Stimulated activated naive CD4-positive, alpha-beta T cell treated with Interleukin-2 at 50 U/mL for 16 hours (primary cell): ENCODE data around the gene RSAD2.
"Not testable (repeated sequence)": the region's sequence is repeated elsewhere in the genome, so short reads cannot be mapped to it uniquely, and the experiment has no call there.

Source experiments
- DNase-seq: peaks from one replicate; lab custom pipeline; 2025; lab: John Stamatoyannopoulos, UW

RSAD2 gene

GRCh38 chr2:6926071-6926732 is 48.6 kb downstream of the RSAD2 start:
- no peak for DNase-seq

DNA sequence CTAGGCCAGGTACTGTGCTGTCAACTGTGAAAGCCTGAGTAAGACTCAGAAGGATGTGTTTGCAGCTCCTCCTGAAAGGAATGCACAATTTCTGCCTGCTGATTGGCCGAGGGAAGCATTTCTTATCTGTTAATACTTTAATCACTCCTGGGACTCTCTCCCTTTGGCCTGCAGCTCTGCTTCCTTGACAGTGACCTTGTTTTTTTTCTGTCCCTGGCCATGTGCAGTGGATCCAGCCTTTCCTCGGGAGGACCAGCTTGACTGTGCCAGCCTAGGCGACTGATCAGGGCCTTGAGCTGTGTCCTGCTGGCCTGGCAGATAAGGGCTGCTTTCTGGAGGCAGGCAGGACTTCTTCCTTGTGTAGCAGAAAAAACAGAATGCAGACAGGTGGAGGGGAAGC is 49.6 kb downstream of the RSAD2 start:
- DNase-seq = no peak

DNA sequence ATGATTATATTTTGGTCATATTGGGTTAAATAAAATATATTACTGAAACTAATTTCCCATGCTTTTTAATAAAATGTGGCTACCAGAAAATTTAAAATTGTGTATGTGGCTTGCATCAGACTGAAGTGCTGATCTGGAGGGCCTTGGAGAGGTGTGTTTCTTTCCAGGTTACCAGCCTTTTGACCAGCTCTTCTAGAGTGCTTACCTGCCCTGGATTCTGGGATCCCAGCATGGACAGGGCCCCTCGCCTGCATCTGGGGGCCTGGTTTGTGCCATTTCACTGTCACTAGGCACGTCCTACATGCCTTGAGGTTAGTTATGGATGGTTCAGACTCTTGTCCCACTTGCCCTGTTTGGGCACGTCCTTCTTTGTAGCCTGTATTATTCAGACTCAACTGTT is 50.2 kb downstream of the RSAD2 start:
- DNase-seq = no peak

DNA sequence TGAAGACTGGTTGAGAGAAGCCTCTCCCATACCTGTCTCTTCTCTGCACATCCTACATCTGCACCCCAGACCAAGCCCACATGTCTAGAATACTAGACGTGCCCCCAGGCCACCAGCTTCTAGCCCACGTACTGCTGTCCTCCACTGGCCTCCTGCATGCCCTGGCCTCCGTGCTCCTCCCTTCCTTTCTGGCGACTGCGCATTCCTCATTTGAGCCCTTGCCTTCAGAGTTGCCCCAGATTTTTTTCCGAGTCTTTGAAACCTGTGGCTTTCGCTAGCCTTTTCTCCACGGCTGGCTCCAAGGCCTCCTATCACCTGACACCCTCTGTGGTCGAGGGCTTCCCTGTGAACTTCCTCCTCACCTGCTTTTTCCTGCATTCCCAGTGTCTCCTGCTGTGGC is 50.9 kb downstream of the RSAD2 start:
- DNase-seq = no peak

GRCh38 chr2:6929196-6929819 is 51.7 kb downstream of the RSAD2 start:
- DNase-seq = no peak

- DNase-seq = no peak
These were observed 53.5 kb downstream of the RSAD2 start for GRCh38 chr2:6930923-6931647.

- DNase-seq = no peak
These were observed 54.2 kb downstream of the RSAD2 start for GRCh38 chr2:6931753-6932152.

DNA sequence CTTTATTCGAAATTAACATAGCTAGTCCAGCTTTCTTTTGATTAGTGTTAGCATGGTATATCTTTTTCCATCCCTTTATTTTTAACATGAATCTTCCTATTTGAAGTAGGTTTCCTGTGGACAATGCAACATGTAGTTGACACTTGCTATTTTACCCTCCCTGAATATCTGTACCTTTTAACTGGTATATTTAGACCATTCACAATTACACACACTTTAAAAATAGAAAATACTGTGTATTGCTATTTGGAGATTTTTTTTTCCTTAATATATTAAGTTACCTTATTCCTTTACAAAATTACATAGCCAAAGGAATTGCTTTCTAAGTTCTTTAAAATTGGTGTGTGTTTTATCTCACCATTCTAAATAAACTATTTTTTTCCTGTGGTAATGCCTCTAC is 54.6 kb downstream of the RSAD2 start:
- DNase-seq = no peak

DNA sequence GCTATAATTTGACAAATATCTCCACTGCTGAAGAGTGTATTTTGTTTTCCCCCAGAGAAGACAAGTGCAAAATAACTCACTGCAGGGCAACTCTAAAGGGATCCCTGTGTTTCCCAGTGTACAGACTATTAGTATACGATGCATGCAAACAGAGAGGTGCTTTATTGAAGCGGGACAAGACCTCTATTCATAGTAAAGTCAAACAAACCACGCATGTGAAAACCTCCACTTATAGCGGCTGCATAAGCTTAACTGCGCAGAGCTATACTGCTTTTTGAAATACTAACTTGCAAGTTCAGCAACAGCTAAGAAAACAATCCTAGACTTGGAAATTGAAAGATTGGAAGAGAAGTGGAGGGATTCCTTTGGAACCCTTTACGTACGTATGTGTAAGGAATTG is 55.3 kb downstream of the RSAD2 start:
- DNase-seq = no peak

- DNase-seq = no peak
These were observed 56.3 kb downstream of the RSAD2 start for GRCh38 chr2:6933911-6934310.

GRCh38 chr2:6934345-6934744 is 56.8 kb downstream of the RSAD2 start:
- DNase-seq = no peak

GRCh38 chr2:6934758-6935651 is 57.4 kb downstream of the RSAD2 start:
- DNase-seq = no peak

- DNase-seq = not testable (repeated sequence)
These were observed 58.1 kb downstream of the RSAD2 start for GRCh38 chr2:6935652-6936020.

GRCh38 chr2:6937157-6937556 is 59.6 kb downstream of the RSAD2 start:
- DNase-seq = no peak

GRCh38 chr2:6937582-6937981 is 60.0 kb downstream of the RSAD2 start:
- DNase-seq = no peak

DNA sequence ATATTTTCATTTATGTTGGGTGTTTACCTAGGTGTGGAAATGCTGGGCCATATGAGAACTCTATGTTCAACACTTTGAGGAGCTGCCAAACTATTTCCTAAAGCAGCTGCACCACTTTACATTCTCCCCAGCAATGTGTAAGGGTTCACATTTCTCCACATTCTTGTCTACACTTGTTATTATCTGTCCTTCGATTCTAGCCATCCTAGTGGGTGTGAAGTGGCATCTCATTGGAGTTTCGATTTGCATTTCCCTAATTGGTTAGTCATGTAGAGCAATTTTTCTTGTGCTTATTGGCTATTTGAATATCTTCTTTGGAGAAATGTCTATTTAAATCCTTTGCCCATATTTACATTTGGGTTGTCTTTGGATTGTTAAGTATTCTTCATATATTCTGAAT is 61.5 kb downstream of the RSAD2 start:
- no peak for DNase-seq

- DNase-seq = no peak
These were observed 63.2 kb downstream of the RSAD2 start for GRCh38 chr2:6940820-6941219.

GRCh38 chr2:6941299-6942046 is 63.9 kb downstream of the RSAD2 start:
- DNase-seq = no peak

- DNase-seq = no peak
These were observed 65.3 kb downstream of the RSAD2 start for GRCh38 chr2:6942848-6943247.

GRCh38 chr2:6943523-6943922 is 65.9 kb downstream of the RSAD2 start:
- DNase-seq = no peak

GRCh38 chr2:6943971-6944370 is 66.4 kb downstream of the RSAD2 start:
- DNase-seq = no peak

DNA sequence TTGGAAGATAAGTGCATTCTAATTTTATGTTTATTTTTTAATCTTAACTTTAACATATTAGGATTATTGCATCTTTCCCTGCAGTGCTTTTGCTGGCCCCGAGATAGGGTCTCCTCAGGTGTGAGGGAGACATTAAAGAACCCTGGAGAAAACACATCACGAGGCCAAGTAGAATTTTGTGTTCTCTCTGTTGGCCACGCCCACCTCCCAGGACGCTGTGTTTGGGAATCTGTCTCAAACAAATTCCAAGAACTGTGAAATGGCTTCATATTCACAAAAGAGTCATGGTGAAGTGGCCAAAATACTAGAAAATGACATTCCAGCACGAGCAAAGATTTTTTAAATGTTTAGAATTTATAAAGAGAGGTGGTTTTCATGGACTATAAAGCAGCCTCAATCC is 67.0 kb downstream of the RSAD2 start:
- DNase-seq = no peak
